ENCODE results near the gene TDP1.
"Not testable (repeated sequence)": the region's sequence is repeated elsewhere in the genome, so short reads cannot be mapped to it uniquely, and the experiment has no call there.

TDP1 gene

DNA sequence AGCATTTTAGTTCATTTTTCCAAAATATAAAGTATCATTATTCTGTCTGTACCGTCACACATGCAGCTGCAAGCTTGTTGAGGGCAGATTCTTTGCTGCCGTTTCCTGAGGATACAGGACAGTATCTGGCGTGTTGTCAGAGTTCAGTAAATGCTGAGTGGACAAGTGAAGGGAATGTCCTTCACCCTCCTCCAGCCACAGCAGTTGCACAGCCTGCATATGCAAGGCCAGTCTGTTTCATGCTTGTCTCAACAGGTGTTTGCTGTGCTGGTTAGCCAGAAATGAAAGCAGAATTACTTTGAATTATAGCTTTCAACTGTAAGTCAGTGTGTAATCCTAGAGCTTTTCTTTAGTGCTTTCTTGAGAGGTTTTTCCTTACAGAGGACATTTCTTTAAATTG is 36.5 kb downstream of the TDP1 start:
- no peak for DNase-seq

DNA sequence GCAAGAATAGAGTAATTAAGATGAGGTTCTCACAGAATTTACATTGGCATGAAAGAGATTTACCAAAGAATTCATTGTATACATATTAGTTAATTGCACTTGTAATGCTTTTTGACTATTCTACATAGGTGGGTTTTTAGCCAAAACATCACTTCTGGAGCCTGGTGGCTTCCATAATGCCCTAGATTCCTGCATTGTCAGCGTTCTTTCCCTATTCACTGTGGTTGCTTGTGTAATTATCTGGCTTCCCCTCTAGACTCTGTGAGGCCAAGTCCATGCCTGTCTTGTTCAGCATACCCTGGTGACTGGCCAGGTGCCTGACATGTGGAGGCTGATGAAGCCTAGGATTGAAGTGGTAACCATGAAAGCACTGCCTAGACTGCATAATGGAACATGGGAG is 41.2 kb downstream of the TDP1 start:
- no peak for DNase-seq

DNA sequence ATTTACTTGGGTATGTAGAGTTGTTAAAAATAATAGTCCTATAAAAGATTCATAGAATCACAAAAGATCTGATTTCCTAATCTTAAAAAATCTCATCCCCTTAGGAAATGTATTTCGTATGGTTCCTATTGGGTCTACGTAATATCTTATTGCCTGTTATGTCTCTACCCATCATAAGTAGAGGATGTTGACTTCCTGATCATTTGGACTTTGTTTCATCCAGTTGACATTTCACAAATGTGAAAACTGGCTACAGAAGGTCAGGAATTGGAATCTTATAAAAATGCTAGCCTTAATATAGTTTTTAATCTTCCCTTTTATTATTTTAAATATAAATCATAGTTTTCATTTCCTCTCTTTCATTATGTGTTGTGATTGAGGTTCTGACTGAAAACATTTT is 45.2 kb downstream of the TDP1 start:
- DNase-seq, result no peak

DNA sequence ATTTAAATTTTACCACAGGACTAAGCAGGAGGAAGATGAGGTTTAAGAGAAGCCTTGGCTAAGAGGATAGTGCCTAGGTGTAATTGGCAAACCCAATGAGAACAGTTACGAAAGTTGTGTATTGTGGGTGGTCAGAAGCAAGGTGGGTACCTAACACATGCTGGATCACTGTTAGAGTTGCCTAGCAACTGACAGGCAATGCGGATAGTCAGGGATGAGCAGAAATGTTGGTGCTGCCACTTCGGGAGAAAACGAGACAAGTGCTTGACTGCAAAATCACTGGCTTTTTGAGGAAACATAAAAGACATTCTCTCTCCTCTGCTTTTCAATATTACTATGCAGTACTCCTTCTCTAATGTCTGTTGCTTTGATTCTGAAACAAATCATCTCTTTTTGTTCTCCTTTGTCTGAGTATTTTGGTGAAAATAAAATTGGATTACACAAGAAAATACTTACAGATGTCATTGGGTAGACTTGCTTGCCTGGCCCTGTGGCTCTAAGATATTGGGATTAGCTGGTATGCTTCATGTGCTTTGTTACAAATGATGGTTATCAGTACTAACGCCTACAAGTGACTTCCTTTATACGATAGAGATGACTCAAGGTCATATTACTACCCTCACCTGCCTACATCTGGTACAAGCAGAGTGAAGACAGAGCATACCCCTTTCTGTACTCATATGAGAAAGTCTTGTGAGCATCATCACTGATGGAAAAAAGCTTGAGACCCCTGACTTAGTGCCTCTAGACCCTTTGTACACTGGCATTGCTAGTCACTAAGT is 48.0 kb downstream of the TDP1 start:
- no peak for DNase-seq

DNA sequence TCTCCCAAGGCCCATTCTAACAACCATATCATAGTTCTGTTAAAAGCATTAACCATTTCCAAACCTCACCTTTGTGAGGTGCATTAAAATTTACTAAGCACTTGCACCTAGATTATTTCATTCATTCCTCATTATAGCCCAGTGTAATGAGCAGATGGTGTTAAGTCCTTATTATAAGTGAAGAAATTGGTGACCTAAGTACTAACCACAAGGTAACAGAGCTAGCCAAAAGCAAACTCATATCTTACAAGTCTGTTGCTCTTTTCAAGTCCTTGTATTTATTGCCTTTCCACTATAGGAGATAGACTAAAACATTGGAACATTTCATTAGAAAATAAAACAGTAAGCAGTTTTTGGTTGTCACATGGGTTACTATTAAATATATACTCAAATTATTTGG is 49.7 kb downstream of the TDP1 start:
- DNase-seq, result no peak

DNA sequence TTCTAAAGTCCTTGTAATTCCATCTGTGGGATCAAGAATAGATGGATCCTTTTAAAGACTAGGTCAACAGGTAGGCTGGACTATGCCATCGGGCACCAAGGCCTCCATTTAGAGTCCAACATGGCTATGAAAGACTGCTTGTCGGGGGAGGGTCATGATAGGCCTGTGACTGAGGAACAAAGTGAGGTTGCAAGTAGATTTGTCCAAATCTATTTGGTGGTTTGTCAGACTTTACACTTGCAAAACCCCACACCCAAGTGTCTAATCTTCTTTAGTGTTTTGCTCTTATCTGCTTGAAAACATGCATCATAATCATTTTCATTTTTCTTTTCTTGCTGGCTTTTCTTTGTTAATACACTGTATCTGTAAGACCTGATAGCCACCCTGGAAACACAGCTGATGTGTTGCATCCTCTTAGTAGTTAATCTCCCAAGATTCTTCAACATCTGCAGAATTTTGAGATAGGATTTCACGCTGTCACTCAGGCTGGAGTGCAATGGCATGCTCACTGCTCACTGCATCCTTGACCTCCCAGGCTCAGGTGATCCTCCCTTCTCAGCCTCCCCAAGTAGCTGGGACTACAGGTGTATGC is 50.3 kb downstream of the TDP1 start:
- DNase-seq, result no peak

DNA sequence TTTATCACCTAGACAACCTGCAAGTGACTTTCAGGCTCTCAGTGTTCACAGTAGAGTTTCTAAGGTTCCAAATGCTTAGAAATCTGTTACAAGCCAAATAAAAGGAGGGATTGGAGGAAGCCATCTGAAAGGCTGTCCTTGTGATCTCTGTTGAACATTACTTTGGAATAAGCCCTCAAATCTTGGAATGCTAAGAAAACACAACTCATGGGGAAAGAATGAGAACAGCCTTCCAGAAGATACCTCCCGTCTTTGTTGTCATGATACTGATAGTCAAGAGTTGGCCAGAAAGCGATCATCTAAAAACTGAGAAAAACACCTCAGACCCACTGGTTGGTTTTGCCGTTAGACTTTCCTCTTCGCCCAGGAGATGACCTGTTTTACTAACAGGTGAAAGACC is 61.6 kb downstream of the TDP1 start:
- no peak for DNase-seq

DNA sequence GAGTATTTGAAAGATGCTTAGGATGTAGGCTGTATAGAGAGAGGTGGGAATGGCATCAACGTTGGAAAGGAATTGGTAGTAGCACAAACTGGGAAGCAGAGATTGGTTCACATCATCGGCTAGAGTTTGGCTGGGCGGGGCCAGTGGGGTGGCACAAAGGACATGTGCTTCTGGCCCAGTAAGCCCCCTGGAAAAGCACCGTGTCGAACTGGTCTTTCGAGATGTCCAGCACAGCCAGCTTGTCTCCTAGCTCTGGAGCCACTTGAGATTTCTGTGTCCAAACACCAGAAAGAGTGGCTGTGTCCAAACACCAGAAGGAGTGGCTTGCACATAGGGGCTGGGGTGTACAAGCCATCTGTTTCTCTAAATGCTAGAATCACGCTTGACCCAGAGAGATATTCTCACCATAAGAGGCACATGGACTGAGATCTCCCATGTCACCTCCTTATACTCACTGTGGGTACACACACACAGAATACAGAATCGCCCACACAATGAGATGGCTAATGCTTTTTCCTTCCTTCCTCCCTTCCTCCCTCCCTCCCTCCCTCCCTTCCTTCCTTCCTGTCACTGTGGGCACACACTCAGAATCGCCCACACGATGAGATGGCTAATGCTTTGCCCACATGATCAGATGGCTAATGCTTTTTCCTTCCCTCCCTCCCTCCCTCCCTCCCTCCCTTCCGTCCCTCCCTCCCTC is 64.2 kb downstream of the TDP1 start:
- DNase-seq, result no peak

DNA sequence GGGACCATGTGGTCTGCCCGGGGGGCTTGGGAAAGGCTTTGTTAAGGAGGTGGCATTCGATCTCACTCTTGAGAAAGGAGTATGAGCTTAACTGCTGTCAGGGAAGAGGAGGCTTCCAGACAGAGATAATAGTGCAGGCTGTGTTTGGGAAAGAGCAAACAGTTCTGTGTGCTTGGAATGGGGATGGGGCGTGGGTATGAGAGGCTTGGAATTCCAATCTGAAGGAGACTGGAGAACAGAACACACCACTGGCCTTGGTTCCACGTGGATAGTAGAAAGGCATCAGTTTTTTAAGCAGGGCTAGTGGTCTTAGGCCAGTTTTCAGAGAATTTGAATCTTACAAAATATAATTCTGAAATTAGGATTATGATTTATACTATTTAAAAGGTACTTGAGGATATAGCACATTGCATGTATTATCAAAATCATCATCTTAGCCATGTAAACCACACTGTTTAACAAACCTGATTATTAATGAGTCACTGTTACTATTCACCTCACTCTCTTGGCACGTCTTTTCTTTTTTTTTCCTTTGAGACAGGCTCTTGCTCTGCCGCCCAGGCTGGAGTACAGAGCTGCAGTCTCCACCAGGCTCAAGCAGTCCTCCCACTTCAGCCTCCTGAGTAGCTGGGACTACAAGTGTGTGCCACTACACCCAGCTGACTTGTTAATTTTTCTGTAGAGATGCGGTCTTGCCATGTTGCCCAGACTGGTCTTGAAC is 67.6 kb downstream of the TDP1 start:
- DNase-seq, result no peak

DNA sequence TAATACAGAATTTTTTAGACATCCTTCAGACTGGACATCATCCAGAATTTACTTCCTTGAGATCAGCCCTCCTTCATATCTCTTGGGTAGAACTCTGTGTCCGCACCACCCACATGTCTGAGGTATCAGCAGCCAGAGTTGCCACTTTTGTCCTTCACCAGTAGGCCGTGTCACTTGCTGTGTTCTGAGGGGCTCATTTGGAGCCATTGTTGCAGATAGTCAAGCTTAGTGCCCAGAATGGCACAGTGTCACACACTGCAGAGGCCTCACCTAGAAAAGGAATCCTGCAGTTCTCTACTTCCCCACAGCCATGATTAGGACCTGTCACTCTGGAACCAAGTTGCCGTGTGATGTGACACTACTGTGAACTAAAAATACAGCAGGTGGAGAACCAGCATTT is 69.2 kb downstream of the TDP1 start:
- DNase-seq, result no peak

DNA sequence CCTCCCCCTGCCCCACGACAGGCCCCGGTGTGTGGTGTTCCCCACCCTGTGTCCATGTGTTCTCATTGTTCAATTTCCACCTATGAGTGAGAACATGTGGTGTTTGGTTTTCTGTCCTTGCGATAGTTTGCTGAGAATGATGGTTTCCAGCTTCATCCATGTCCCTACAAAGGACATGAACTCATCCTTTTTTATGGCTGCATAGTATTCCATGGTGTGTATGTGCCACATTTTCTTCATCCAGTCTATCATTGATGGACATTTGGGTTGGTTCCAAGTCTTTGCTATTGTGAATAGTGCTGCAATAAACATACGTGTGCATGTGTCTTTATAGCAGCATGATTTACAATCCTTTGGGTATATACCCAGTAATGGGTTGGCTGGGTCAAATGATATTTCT is 70.9 kb downstream of the TDP1 start:
- DNase-seq, result not testable (repeated sequence)

DNA sequence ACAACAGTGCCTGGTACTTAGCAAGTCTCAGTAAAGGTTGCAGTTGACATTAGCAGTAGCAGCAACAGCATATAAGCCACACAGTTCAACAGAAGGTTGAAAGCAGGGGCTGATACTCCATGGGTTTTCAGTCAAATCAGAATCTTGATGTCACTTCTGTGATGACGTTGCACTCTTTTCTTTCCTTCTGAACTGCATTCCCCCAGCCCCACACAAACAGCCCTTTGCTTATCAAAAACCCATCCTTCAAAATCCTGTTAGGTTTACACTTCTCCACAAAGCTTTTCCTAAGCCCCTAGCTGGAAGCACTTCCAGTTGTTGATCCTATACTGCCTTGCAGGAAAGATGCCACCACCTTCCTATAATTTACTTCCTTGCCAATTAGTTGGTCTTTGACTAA is 72.1 kb downstream of the TDP1 start:
- DNase-seq, result no peak

DNA sequence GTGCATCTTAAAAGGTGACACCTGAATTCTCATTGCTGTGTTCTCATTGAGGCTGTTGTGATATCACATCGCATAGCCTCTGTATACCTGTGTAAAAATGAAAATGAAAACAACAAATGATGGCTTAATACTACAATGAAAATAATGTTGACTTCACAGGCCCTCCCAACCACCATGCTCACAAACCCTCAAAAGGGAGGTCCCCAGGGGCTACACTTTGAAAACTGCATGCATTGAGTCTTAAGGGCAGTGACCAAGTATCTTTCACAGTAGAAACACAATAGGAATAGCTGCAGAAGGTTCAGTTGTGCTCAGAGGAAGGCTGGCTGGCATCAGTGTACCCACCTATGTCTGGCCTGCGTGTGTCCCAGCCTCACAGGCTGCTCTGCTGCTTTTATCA is 78.4 kb downstream of the TDP1 start:
- no peak for DNase-seq

DNA sequence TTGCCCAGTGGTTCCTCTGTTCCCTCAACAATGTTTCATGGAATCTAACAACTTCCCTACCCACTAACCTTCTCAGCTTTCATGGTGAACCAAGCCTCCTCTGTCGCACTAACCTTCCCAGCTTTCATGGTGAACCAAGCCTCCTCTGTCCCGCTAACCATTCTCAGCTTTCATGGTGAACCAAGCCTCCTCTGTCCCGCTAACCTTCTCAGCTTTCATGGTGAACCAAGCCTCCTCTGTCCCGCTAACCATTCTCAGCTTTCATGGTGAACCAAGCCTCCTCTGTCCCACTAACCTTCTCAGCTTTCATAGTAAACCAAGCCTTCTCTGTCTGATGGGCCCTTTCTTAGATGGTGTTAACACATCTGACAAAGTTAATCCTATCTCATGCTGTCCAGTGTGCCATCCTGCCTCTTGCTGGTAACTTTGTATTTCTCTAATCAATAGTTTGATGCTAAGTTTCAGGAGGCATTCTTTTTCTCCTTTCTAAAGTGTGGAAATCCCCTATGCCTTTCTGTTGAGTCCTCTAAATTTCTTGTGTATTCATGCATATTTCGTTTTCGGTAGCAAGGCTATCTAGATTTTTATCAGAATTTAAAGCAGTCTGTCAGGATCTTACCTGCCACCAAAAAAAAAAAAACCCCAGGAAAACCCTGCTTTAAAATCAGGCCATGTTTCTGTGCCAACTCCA is 79.3 kb downstream of the TDP1 start:
- no peak for DNase-seq

DNA sequence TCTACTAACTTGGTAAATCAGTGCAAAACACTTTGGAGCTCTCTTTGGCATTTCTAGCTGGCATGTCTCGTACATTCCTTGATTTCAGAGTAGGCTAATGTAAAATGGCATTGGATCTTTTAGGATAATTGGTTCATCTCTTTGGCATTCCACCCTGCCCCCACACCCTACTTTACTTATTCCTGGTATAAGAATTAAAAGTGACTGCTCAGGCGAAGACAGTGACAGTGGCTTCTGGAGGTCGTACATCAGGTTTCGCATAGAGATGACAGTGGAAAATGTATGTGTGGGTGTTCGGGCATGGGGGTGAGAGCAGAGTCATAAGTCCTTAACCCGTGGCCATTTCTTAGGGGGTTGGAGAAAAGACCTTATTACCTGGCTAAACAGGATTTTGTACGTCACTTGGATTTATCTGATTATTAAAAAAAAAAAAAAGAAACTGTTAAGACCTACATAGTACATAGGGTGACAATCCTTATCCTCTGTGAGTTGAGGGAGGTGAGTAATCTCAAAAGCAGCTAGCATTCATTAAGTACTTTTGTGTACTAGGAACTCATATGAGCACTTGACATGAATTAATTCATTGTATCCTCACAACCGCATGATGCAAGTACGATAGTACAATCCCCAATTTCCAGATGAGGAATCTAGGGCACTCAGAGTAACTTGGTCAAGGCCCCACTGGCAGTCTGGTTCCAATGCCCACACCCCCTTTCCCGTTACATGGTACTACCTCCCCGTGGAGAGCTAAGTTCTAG is 83.7 kb downstream of the TDP1 start:
- DNase-seq, result no peak

DNA sequence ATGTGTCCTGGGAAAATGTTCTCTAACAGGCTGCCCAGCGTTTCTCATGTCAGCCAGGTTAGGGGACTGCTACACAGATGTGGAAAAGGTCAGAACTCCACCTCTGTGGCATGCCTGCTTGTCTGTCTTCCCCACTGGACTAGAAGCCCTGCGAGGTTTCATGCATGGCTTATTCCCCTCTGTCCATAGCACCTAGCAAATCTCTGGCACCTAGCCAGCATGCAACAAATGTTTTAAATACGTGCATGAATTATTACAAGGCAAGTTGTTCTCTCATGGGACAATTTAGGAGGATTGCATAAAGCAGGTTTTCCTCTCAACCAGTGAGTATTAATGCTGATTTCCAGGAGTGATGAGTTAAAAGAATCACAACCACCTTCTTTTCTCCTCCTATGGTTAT is 84.7 kb downstream of the TDP1 start:
- DNase-seq, result no peak

DNA sequence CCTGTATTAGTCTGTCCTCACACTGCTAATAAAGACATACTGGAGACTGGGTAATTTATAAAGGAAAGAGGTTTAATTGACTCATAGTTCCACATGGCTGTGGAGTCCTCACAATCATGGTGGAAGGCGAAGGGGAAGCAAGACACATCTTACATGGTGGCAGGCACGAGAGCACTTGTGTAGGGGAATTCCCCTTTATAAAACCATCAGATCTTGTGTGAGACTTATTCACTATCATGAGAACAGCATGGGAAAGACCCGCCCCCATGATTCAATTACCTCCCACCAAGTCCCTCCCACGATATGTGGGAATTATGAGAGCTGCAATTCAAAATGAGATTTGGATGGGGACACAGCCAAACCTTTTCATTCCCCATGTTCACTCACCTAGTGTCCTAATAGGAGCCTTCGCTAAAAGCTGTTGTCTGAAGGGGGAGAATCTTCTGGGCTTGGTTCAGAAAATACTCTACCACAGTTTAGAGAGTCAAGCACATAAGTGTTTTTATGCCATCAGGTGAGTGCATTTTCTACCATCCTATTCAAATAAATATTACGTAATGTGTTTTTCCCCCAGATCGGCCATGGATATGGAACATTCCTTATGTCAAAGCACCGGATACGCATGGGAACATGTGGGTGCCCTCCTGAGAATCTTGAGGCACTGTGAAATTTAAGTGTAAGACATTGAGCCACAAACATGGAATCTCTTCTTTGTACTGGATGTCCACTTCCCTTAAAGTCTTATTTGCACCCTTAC is 86.9 kb downstream of the TDP1 start:
- DNase-seq, result no peak

DNA sequence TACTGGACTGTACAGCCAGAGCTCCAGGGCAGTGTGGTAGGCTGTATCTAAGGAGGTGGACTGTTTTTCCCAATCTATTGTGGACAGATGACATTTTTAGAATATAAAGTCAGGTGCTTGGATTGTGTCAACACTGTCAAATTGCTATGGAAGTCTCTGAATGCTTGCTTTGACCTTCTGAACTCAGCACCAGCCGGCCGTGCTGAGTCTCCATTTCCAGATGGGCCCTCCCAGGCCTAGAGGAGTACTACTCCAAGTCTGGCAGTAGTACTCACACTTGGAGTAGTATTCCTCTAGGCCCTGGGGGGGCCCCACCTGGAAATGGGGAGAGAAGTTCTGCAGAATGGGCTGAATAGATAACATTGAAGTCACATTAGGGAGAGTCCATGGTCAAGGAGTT is 89.9 kb downstream of the TDP1 start:
- no peak for DNase-seq

DNA sequence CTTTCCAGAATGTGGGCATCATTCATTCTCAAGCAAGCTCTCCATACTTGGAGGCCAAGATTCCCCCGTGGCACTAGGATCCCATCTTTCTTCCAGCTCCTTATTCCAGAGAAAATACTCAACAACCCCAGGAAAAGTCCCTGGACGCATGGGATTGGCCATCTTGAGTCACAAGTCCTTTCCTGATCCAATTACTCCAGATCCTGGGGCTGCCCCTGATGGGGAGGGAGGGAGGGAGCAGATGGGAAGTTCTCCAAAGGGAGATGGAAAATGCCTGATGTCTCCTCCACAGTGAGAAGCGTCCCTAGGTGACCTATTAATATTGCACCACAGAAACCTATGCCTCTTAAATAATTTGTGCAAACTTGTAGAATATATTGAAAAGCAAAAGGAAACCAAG is 93.7 kb downstream of the TDP1 start:
- no peak for DNase-seq

DNA sequence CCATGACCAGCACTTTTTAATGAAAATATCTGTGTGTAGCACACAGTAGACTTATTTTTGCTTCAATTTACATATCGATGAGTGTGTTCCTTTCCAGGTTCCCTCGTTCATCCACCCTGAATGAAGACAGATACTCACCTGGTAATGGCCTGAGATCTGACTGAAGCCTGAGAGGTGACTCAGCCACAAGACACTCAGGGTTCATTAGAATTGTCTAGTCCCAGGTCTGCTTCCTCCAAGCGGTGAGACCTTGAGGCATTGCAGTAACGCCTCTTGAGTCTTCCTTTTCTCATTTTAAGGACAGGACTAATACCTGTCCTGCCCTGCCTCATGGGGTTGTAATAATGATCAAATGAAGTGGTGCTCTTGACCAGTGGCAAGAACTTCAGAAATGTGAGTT is 94.5 kb downstream of the TDP1 start:
- no peak for DNase-seq

DNA sequence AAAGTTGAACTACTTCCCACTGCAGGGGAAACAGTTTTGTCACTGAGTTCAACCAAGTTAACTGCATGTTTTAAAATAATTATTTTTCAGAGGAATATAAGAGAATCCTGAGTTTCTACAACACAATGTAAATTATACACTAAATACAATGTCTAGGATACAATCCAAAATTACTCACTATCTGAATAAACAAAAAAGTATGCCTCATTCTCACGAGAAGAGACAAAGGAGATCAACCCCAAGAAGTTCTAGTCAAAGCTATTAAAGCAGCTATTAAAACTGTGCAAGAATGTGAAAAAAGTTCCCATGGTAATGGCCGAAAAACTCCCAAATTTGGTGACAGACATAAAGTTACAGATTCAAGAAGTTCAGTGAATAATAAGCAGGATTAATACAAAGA is 97.3 kb downstream of the TDP1 start:
- no peak for DNase-seq

DNA sequence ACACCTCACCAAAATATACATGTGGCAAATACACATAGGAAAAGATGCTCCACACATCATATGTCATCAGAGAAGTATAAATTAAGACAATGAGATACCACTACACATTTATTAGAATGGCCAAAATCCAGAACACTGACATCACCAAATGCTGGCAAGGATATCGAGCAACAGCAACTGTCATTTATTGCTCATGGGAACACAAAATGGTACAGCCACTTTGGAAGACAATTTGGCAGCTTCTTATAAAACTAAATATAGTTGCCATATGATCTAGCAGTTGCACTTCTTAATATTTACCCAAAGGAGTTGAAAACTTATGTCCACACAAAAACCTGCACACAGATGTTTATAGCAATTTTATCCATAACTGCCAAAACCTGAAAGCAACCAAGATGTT is 99.1 kb downstream of the TDP1 start:
- DNase-seq, result no peak
